GOT3 (cell line): Measurements from ENCODE around the gene KRTAP13-3.

ENCODE experiments used
- DNase-seq: peaks from one replicate; lab custom pipeline; 2025; ENCODE audit warnings: mixed read lengths; lab: John Stamatoyannopoulos, UW

Gene KRTAP13-3

DNA sequence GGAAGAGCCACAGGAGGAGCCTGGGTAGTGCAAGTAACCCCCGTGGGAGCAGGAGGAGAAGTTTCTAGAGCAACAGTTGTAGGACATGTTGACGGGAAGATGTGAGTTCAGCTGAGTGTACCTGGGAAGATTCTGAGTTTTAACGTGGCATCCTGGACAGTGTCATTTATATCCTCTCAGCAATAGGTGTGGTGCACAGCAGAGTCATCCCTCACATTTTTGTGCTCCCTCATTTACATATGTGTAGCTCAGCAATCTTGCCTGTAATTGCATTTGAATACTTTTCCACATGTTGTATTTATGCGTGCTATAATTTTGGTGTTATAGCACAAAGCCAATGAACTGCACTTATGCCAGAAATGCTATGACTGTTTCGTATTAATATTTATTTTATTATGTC is at the start of gene KRTAP13-3:
Gene KRTAP13-3, minus strand, starts transcription at position 101 of the 400 bp plus-strand sequence. Its CDS starts 14 bp downstream, at position 87.
- DNase-seq: no peak

- DNase-seq: no peak
Observed at GRCh38 chr21:30468900-30469714, 43.4 kb upstream of the KRTAP13-3 start.

DNA sequence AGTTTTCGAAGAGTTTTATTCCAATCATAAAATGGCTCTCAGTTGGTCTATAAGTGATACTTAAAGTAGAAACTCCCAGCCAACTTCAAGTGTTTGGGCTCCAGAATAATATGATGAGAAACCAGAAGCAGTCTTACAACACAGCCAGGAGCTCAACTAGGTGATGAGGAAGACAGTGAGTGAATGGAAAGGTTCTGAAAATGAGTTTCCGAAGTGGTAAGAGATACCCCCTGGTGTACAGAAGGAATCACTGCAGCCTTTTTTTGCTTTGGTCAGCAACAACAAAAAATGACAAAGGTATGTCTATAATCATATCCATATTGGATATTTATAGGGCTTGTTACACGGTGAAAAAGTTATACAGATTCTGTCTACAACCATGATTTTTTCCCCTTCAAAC is 38.0 kb upstream of the KRTAP13-3 start:
- no peak for DNase-seq

DNA sequence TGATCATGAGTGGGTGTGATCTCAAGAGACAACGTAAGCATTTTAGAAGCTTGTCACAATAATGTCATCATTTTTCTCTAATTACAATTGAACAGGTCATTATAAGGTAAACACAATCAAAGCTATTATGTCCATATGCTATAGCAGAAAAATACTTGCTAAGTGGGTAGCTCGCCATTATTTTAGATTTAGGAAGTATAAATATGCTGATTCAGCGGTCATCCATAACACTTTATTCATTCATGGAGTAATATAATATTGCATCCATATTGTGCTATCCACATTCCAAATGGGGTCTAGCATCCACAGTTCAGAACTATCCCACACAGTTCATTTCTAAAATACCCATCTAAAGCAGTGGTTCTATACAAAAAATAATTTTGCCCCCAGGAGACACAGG is 22.8 kb upstream of the KRTAP13-3 start:
- DNase-seq: no peak

GRCh38 chr21:30447056-30447455 is 21.3 kb upstream of the KRTAP13-3 start:
- no peak for DNase-seq

- no peak for DNase-seq
Observed at GRCh38 chr21:30444204-30444603, 18.5 kb upstream of the KRTAP13-3 start.

DNA sequence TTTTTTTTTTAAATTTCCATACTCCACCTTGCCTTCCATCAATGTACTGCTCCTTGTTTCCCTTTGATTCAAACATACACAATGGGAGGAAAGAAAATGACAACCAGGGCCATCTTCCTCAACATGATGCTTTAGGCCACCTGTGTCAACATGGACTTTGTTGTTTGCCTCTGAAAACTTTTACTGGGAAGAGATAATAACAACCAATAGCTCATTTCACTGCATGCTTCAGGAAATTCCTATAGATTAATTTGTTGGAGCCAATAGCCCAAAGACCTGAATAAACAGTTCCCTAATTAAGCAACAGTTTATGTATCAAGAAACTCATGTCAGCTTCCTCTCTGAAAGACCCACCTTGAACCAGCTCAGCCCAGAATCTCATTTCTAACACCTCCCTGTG is 17.5 kb upstream of the KRTAP13-3 start:
- DNase-seq: no peak

DNA sequence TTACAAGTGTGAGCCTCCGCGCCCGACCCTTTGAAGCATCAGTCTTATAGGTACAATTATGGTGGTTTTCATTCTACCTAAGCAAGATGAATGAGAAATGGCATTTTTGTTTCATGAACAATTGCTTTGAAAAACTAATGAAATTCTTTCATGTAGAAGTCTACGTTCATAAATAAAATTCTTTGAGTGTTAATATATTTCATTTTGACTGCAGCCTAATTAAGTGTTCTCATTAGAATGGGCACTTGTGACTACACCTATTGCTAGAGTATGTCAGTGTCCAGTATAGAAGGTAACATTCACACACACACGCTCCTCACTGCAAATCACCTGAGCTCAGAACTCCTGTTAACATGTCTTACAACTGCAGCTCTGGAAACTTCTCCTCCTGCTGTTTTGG is 14.2 kb upstream of the KRTAP13-3 start, which contains the start of gene KRTAP15-1:
Gene KRTAP15-1, plus strand, starts transcription at position 301 of the 400 bp plus-strand sequence. Its CDS starts 53 bp downstream, at position 354.
- DNase-seq: no peak

- no peak for DNase-seq
Observed at GRCh38 chr21:30437010-30437565, 11.4 kb upstream of the KRTAP13-3 start.

- DNase-seq: no peak
Observed at GRCh38 chr21:30434033-30434631, 8.4 kb upstream of the KRTAP13-3 start.

GRCh38 chr21:30430170-30430655 is 4.5 kb upstream of the KRTAP13-3 start, which contains the start of gene KRTAP13-4:
Gene KRTAP13-4, plus strand, starts transcription at chr21:30430220. Its CDS starts 56 bp downstream, at chr21:30430276.
- no peak for DNase-seq

DNA sequence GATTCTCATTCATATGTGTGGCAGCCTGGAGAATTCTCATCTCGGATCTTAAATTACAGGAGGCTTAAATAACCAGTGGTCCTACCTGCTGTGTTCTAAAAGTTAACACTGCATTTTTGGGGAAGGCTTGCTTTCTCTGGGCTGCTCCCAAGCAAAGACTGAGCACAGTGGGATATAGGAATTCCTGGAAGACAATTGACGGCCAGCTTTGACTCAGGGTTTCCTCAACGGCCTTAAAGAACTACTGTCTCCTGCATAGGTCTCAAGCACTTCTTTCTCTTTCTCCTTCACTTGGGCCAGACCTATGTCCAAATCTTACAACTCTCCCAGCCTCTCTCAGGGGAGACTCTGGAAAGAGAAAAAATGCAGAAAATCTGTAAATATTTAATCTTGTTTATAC is 1.0 kb upstream of the KRTAP13-3 start:
- no peak for DNase-seq

GRCh38 chr21:30415993-30416392 is 9.7 kb downstream of the KRTAP13-3 start:
- DNase-seq: no peak

DNA sequence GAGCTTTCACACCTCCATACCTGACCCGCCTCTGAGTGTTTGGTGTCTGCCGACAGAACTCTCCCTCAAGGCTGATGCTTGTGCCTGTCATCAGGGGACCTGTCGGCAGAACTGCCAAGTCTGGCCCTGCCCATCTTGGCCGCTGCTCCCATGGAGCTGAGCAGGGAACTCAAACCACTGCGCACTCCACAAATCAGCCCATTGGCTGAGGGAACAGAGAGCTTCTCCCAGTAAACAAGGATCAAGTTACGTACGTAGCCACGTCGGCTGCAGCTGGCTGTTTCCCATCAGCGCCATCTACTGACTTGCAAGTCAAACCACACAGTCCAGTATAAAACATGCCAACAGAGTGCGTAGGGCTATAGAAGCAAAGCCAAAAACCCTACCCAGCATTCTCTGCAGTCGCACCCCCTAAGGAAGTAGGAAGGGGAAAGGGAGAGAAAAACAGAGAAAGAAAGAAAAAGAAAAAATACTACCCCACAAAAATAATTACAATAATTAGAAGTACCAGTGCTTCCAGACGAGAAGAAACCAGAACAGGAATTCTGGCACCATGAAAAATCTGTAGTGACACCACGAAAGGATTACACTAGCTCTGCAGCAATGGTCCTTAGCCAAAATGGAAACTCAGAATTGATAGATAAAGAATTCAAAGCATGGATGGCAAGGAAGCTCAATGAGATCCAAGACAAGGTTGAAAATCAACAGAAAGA is 16.8 kb downstream of the KRTAP13-3 start:
- DNase-seq: no peak

GRCh38 chr21:30395731-30396130 is 30.0 kb downstream of the KRTAP13-3 start, which contains the start of gene KRTAP13-1:
Gene KRTAP13-1, plus strand, starts transcription at chr21:30396031. Its CDS starts 56 bp downstream, at chr21:30396087.
- DNase-seq: no peak

- DNase-seq: no peak
Observed at GRCh38 chr21:30391492-30392025, 34.2 kb downstream of the KRTAP13-3 start.

DNA sequence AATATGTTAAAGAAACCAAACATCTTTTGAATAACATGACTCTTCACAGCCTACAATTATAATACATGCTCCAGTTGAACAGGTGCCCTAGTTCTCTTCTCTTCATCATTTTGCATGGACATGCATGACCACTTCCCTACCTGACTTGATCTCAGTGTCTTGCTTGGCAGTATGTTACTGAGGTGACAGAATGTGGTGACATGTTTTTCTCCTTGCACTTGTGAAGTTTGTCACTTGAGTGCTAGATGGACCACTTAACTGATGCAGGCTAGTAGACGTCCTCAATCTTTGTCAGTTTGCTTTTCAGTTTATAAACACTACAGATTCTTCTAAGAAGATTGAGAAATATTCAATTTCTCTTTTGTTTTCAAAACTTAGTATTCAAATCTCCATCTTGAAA is 43.5 kb downstream of the KRTAP13-3 start:
- DNase-seq: no peak
